HepG2 (cell line): Measurements from ENCODE around the gene SBK2. TPM values are rescaled to one million over a fixed set of nuclear protein-coding genes. Genes with fewer than 3 reads are reported as not detected.

Experiments used
- ATAC-seq: fragments of 200-7000 bp; cut with Tn5 transposase; 3 replicates; pipeline ENCODE4 v1.9.1; 2020; ENCODE audit warnings: mild to moderate bottlenecking, moderate library complexity
- BruUV-seq: library from RNA; stranded (reverse); fragments of 400-500 nt; replicated peaks from 2 replicates; lab custom pipeline; 2021; lab: Mats Ljungman, UMichigan
- CTCF ChIA-PET: fragments of 300-600 bp; formaldehyde crosslinking; extraction: SDS; loops from one replicate; lab custom pipeline; 2021; ENCODE audit warnings: low total read pairs, inconsistent platforms, low intra/inter-chr PET ratio; lab: Yijun Ruan, JAX
- POLR2A ChIA-PET: fragments of 350-600 bp; sonication (Branson Sonifier 250); formaldehyde crosslinking; loops from one replicate; lab custom pipeline; 2020; ENCODE audit warnings: antibody characterized with exemption, inconsistent platforms; lab: Yijun Ruan, JAX
- DNase-seq: peaks from one replicate; pipeline ENCODE4 v3.0.0-alpha.2; 2015; ENCODE audit warnings: low spot score
- FAIRE-seq: peaks from 3 replicates; lab custom pipeline; 2011; peaks lifted over from hg19 to GRCh38; lab: Jason Lieb, UNC
- H2AFZ ChIP-seq: one replicate; pipeline ENCODE4 v1.6.1; 2011; ENCODE audit warnings: low read length, inconsistent platforms
- H3K27ac ChIP-seq: fragments of 300-600 bp; 3 replicates; pipeline ENCODE4 v1.8.0; 2011; ENCODE audit warnings: mixed run types, mild to moderate bottlenecking, mixed read lengths, low read length, inconsistent platforms; ENCODE audit not compliant: insufficient read depth; ENCODE audit errors: extremely low read length
- H3K27me3 ChIP-seq, 2 experiments: fragments of 200-600 bp in 1 of 2; 2 replicates in 1 of 2; 3 replicates in 1 of 2; pipeline versions ENCODE4 v1.6.0 to v1.8.0; 2011; ENCODE audit warnings: low read length in 2 of 2, mild to moderate bottlenecking in 2 of 2, moderate library complexity in 2 of 2, inconsistent platforms in 1 of 2; ENCODE audit not compliant: insufficient read depth in 2 of 2, control insufficient read depth in 1 of 2
- H3K36me3 ChIP-seq, 2 experiments: fragments of 200-600 bp in 1 of 2; replicated peaks in 1 of 2; 2 replicates in 1 of 2; 3 replicates in 1 of 2; pipeline versions ENCODE4 v1.5.1 to v1.8.0; 2011; ENCODE audit warnings: low read length in 2 of 2, inconsistent platforms in 1 of 2; ENCODE audit not compliant: insufficient read depth in 2 of 2, control insufficient read depth in 1 of 2
- H3K4me1 ChIP-seq: 2 replicates; pipeline ENCODE4 v1.5.1; 2012; ENCODE audit warnings: low read length, inconsistent platforms; ENCODE audit not compliant: insufficient read depth
- H3K4me2 ChIP-seq: 2 replicates; pipeline ENCODE4 v1.6.0; 2011; ENCODE audit warnings: low read depth, low read length, inconsistent platforms
- H3K4me3 ChIP-seq, 3 experiments: fragments of 200-600 bp in 1 of 3; sonication (generic), shearing (Covaris generic) in 1 of 3; replicated peaks in 1 of 3; 2 replicates each; pipeline ENCODE4 v1.5.1; 2011 to 2016; ENCODE audit warnings: low read length in 3 of 3, inconsistent platforms in 2 of 3, low read depth in 2 of 3, mild to moderate bottlenecking in 2 of 3, control low read depth in 1 of 3, mixed read lengths in 1 of 3; ENCODE audit not compliant: insufficient read depth in 1 of 3
- H3K79me2 ChIP-seq: one replicate; pipeline ENCODE4 v1.6.1; 2011; ENCODE audit warnings: low read length, inconsistent platforms; ENCODE audit not compliant: insufficient read depth
- H3K9ac ChIP-seq: 2 replicates; pipeline ENCODE4 v1.6.0; 2011; ENCODE audit warnings: mild to moderate bottlenecking, low read depth, low read length, inconsistent platforms; ENCODE audit not compliant: insufficient read depth
- H3K9me3 ChIP-seq: 2 replicates; pipeline ENCODE4 v1.5.1; 2012; ENCODE audit warnings: mild to moderate bottlenecking, low read length
- H4K20me1 ChIP-seq: 2 replicates; pipeline ENCODE4 v1.6.0; 2011; ENCODE audit warnings: inconsistent platforms, mild to moderate bottlenecking, low read length, moderate library complexity; ENCODE audit not compliant: insufficient read depth
- HNRNPUL1 ChIP-seq: fragments of 200-400 bp; formaldehyde crosslinking; IDR thresholded peaks from 2 replicates; pipeline ENCODE4 v1.6.1; 2017; ENCODE audit warnings: low read depth, mild to moderate bottlenecking, low read length, moderate library complexity
- RARA ChIP-seq: IDR thresholded peaks from 2 replicates; pipeline ENCODE4 v1.6.1; 2016; ENCODE audit warnings: missing genetic modification reagents, missing compliant biosample characterization
- RBFOX2 ChIP-seq: fragments of 200-400 bp; formaldehyde crosslinking; IDR thresholded peaks from 2 replicates; pipeline ENCODE4 v1.6.1; 2017; ENCODE audit warnings: low read depth, mild to moderate bottlenecking, low read length
- TERF1 ChIP-seq: sonication (generic); formaldehyde crosslinking; IDR thresholded peaks from 2 replicates; pipeline ENCODE4 v1.8.0; 2022; ENCODE audit warnings: mild to moderate bottlenecking, missing genetic modification reagents, moderate library complexity
- ZNF552 ChIP-seq: sonication (generic); formaldehyde crosslinking; IDR thresholded peaks from 2 replicates; pipeline ENCODE4 v1.9.0; 2022; ENCODE audit warnings: missing genetic modification reagents, mild to moderate bottlenecking, borderline replicate concordance
- ZNF607 ChIP-seq: sonication (generic); formaldehyde crosslinking; IDR thresholded peaks from 2 replicates; pipeline ENCODE4 v1.5.1; 2020; ENCODE audit warnings: missing genetic modification reagents, mild to moderate bottlenecking, borderline replicate concordance
- ZNF766 ChIP-seq: sonication (generic); formaldehyde crosslinking; IDR thresholded peaks from 2 replicates; pipeline ENCODE4 v1.5.0; 2020; ENCODE audit warnings: missing genetic modification reagents, borderline replicate concordance
- ZSCAN31 ChIP-seq: sonication (generic); formaldehyde crosslinking; IDR thresholded peaks from 2 replicates; pipeline ENCODE4 v1.5.0; 2020; ENCODE audit warnings: low read depth, mild to moderate bottlenecking, missing genetic modification reagents
- WGBS: methylation state at CpG from one replicate; pipeline ENCODE4 v1.1.6; 2017; ENCODE audit warnings: low lambda C conversion rate; 5-methylcytosine and 5-hydroxymethylcytosine counted together
- in situ Hi-C: cut with HindIII; loops from 2 replicates; pipeline ENCODE4 v1.10.0; 2017; ENCODE audit warnings: low pct_unique_long_range_greater_than_20kb; ENCODE audit not compliant: extremely low pct_ligation_motif_present
- intact Hi-C: fragments of 100-400 bp; cut with micrococcal nuclease; formaldehyde crosslinking; loops from one replicate; pipeline ENCODE4 v1.10.0; 2022; ENCODE audit not compliant: unreplicated experiment
- polyA plus RNA-seq, 8 experiments: library from polyadenylated mRNA; depleted of rRNA in 3 of 8; stranded (reverse) in 7 of 8; unstranded in 1 of 8; fragments of >200 nt; fragmentation: Illumina TruSeq in 4 of 8; extraction: Trizol in 4 of 8; gene quantifications; 2 replicates each; pipeline versions ENCODE4 v1.2.1 to v1.2.3, GENCODE V29; 2011 to 2016; ENCODE audit warnings: low read depth in 4 of 8, missing spikeins in 1 of 8, mixed read lengths in 1 of 8; ENCODE audit not compliant: insufficient read depth in 1 of 8
- total RNA-seq, 5 experiments: library from RNA; depleted of rRNA; stranded (reverse); fragments of >200 nt; fragmentation: Illumina TruSeq; extraction: Trizol; gene quantifications; 2 replicates each; pipeline ENCODE4 v1.2.3, GENCODE V29; 2016; ENCODE audit warnings: low read depth in 1 of 5

Gene SBK2
- total and polyA plus RNA-seq, 2 of the 13 experiments (the other 11 are each of a cell fraction or from before 2014, with no cell fraction given): 0.24 TPM; not detected in 1

- TF ChIP-seq TERF1 (CRISPR knock-in tag) (no peak), HNRNPUL1 (no peak), ZSCAN31 (no peak), RARA (CRISPR knock-in tag) (no peak), ZNF766 (CRISPR knock-in tag) (no peak), ZNF552 (CRISPR knock-in tag) (no peak)
These were observed 53.0 kb downstream of the SBK2 start (continued) for GRCh38 chr19:55483706-55484592.

DNA sequence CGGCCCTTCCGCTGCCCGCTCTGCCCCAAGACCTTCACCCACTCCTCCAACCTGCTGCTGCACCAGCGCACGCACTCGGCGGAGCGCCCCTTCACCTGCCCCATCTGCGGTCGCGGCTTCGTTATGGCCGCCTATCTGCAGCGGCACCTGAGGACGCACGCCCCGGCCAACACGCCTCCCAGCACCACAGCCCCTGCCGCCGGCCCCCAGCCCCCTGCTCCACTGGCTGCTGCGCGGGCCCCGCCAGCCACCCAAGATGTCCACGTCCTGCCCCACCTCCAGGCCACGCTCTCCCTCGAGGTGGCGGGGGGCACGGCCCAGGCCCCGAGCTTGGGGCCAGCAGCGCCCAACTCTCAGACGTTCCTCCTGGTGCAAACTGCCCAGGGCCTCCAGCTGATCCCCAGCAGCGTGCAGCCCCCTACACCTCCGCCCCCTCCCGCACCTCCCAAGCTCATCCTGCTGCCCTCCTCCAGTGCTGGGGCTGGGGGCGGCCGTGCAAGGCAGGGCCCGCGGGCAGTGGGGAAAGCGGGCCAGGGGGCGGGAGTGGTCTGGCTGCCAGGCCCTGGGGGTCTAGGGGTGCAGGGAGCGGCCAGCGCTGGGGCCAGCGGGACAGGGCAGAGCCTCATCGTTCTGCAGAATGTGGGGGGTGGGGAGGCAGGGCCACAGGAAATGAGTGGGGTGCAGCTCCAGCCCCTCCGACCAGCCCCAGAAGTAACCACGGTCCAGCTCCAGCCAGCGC, 53.8 kb downstream of the SBK2 start:
- intact Hi-C loops: no loop called here
- 96% methylated on average over 41 of the region's 47 CpGs for WGBS
- peaks cover 7% of the 10 kb centered on the region for H3K79me2 ChIP-seq
- H3K4me3 ChIP-seq: no peak overlapping the region
- H3K36me3 ChIP-seq: no peaks in the 10 kb centered on the region
- H3K4me1 ChIP-seq: peaks cover 32% of the 10 kb centered on the region
- H3K4me2 ChIP-seq: no peak overlapping the region
- TF ChIP-seq ZNF607 (CRISPR knock-in tag) (no peak), RBFOX2 (peak; percentile 48; the same call in 1 of the 2 replicates)
- TF ChIP-seq, all 625 proteins: peak for 1
- no peak overlapping the region for H3K27ac ChIP-seq
- H2AFZ ChIP-seq: no peak overlapping the region
- no peak overlapping the region for H3K9ac ChIP-seq
- no peak for FAIRE-seq
- no peaks in the 10 kb centered on the region for H3K27me3 ChIP-seq
- BruUV-seq: no TSS peak
- POLR2A ChIA-PET: interaction anchor here (1.9 kb wide), 1 partner anchor 70 kb away, joined by 4 read pairs; no protein-coding TSS in a partner anchor
- CTCF ChIA-PET: no interaction called here
- ATAC-seq: no peak
- in situ Hi-C loops: no loop called here
- DNase-seq: no peak
- H3K9me3 ChIP-seq: no peaks in the 10 kb centered on the region
- no peaks in the 10 kb centered on the region for H4K20me1 ChIP-seq
